A549 (cell line): ENCODE data around the gene OR10AD1.

Experiments used
- CEBPB ChIP-seq, 2 experiments: fragments of >200 bp in 1 of 2; sonication (Bioruptor Twin) in 1 of 2; formaldehyde crosslinking in 1 of 2; IDR thresholded peaks; 2 replicates each; pipeline ENCODE4 v1.6.1; 2012 to 2016
- HMGXB4 ChIP-seq: fragments of 250-450 bp; sonication (Bioruptor Pico); IDR thresholded peaks from 2 replicates; pipeline ENCODE4 v1.5.0; 2021; ENCODE audit warnings: mild to moderate bottlenecking, moderate library complexity, borderline replicate concordance
- JUNB ChIP-seq: fragments of >200 bp; sonication (Bioruptor Twin); formaldehyde crosslinking; IDR thresholded peaks from 2 replicates; pipeline ENCODE4 v1.6.1; 2016
- MAFK ChIP-seq: fragments of 450-650 bp; IDR thresholded peaks from 2 replicates; pipeline ENCODE4 v1.6.1; 2014; ENCODE audit not compliant: partially characterized antibody
- SMC3 ChIP-seq: fragments of >200 bp; sonication (Bioruptor Twin); formaldehyde crosslinking; IDR thresholded peaks from 3 replicates; pipeline ENCODE4 v1.6.1; 2018; ENCODE audit warnings: inconsistent platforms
- ZSCAN20 ChIP-seq: fragments of 250-450 bp; sonication (Bioruptor Pico); IDR thresholded peaks from 2 replicates; pipeline ENCODE4 v1.8.0; 2022; ENCODE audit warnings: mild to moderate bottlenecking, moderate library complexity
- TF ChIP-seq, protein P1 (sequence below): fragments of >200 bp; sonication (Bioruptor Twin); formaldehyde crosslinking; IDR thresholded peaks from 3 replicates; pipeline ENCODE4 v1.5.1; 2016

- no peak; a peak in 1 of 4 replicates for TF ChIP-seq CEBPB (IDR thresholded peaks at IDR 0.05)
- no peak for TF ChIP-seq SMC3
- TF ChIP-seq, protein P1, sequence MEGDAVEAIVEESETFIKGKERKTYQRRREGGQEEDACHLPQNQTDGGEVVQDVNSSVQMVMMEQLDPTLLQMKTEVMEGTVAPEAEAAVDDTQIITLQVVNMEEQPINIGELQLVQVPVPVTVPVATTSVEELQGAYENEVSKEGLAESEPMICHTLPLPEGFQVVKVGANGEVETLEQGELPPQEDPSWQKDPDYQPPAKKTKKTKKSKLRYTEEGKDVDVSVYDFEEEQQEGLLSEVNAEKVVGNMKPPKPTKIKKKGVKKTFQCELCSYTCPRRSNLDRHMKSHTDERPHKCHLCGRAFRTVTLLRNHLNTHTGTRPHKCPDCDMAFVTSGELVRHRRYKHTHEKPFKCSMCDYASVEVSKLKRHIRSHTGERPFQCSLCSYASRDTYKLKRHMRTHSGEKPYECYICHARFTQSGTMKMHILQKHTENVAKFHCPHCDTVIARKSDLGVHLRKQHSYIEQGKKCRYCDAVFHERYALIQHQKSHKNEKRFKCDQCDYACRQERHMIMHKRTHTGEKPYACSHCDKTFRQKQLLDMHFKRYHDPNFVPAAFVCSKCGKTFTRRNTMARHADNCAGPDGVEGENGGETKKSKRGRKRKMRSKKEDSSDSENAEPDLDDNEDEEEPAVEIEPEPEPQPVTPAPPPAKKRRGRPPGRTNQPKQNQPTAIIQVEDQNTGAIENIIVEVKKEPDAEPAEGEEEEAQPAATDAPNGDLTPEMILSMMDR = no peak
- TF ChIP-seq JUNB = no peak
- TF ChIP-seq HMGXB4 (CRISPR knock-in tag) = no peak
- TF ChIP-seq ZSCAN20 = no peak
- no peak for TF ChIP-seq MAFK
Measured at GRCh38 chr12:48197971-48198671, 5.0 kb downstream of the OR10AD1 start.
